ENCODE data around the gene DPPA2. TPM values are rescaled to one million over a fixed set of nuclear protein-coding genes. Genes with fewer than 3 reads are reported as not detected.
"Not testable (repeated sequence)": the region's sequence is repeated elsewhere in the genome, so short reads cannot be mapped to it uniquely, and the experiment has no call there.

DPPA2 gene
- total RNA-seq, result not detected in 2 replicates

GRCh38 chr3:109316162-109316730, at the start of gene DPPA2:
TSS of gene DPPA2 (minus strand) at chr3:109316517. CDS start at chr3:109314542, 1,975 bp downstream.
- DNase-seq (ENCODE audit: low read depth, low spot score), result no peak

GRCh38 chr3:109364088-109364487, 47.8 kb upstream of the DPPA2 start:
- no peak for DNase-seq (ENCODE audit: low read depth, low spot score)

GRCh38 chr3:109363634-109364033, 47.3 kb upstream of the DPPA2 start:
- DNase-seq (ENCODE audit: low read depth, low spot score), result no peak

GRCh38 chr3:109362823-109363222, 46.5 kb upstream of the DPPA2 start:
- no peak for DNase-seq (ENCODE audit: low read depth, low spot score)

- not testable (repeated sequence) for DNase-seq (ENCODE audit: low read depth, low spot score)
Observed at GRCh38 chr3:109358809-109359208, 42.5 kb upstream of the DPPA2 start.

GRCh38 chr3:109356442-109357155, 40.3 kb upstream of the DPPA2 start:
- no peak for DNase-seq (ENCODE audit: low read depth, low spot score)

GRCh38 chr3:109355625-109356441, 39.5 kb upstream of the DPPA2 start:
- no peak for DNase-seq (ENCODE audit: low read depth, low spot score)

- DNase-seq (ENCODE audit: low read depth, low spot score), result no peak
Observed at GRCh38 chr3:109353057-109353456, 36.7 kb upstream of the DPPA2 start.

GRCh38 chr3:109351231-109351630, 34.9 kb upstream of the DPPA2 start:
- no peak for DNase-seq (ENCODE audit: low read depth, low spot score)

GRCh38 chr3:109346770-109347295, 30.5 kb upstream of the DPPA2 start:
- DNase-seq (ENCODE audit: low read depth, low spot score), result no peak

- no peak for DNase-seq (ENCODE audit: low read depth, low spot score)
Observed at GRCh38 chr3:109346099-109346498, 29.8 kb upstream of the DPPA2 start.

GRCh38 chr3:109339714-109340648, 23.7 kb upstream of the DPPA2 start:
- no peak for DNase-seq (ENCODE audit: low read depth, low spot score)

GRCh38 chr3:109339197-109339596, 22.9 kb upstream of the DPPA2 start:
- no peak for DNase-seq (ENCODE audit: low read depth, low spot score)

GRCh38 chr3:109338322-109338721, 22.0 kb upstream of the DPPA2 start:
- DNase-seq (ENCODE audit: low read depth, low spot score), result no peak

- DNase-seq (ENCODE audit: low read depth, low spot score), result no peak
Observed at GRCh38 chr3:109337393-109337792, 21.1 kb upstream of the DPPA2 start, which contains the start of gene DPPA4. TSS of gene DPPA4 (minus strand) at chr3:109337546. CDS start at chr3:109337517, 29 bp downstream.

- DNase-seq (ENCODE audit: low read depth, low spot score), result no peak
Observed at GRCh38 chr3:109336291-109336861, 20.1 kb upstream of the DPPA2 start.

GRCh38 chr3:109334572-109334971, 18.3 kb upstream of the DPPA2 start:
- no peak for DNase-seq (ENCODE audit: low read depth, low spot score)

- DNase-seq (ENCODE audit: low read depth, low spot score), result no peak
Observed at GRCh38 chr3:109331692-109332091, 15.4 kb upstream of the DPPA2 start.

- no peak for DNase-seq (ENCODE audit: low read depth, low spot score)
Observed at GRCh38 chr3:109330405-109330804, 14.1 kb upstream of the DPPA2 start.

- no peak for DNase-seq (ENCODE audit: low read depth, low spot score)
Observed at GRCh38 chr3:109328202-109328601, 11.9 kb upstream of the DPPA2 start.

GRCh38 chr3:109325657-109326056, 9.3 kb upstream of the DPPA2 start:
- no peak for DNase-seq (ENCODE audit: low read depth, low spot score)
